ENCODE results near the gene SCUBE1. TPM values are rescaled to one million over a fixed set of nuclear protein-coding genes. Genes with fewer than 3 reads are reported as not detected.

The SCUBE1 gene
- total and polyA plus RNA-seq, 2 of the 8 experiments (the other 6 are each of a cell fraction or from before 2014, with no cell fraction given), result 2.3 to 4.9 TPM

DNA sequence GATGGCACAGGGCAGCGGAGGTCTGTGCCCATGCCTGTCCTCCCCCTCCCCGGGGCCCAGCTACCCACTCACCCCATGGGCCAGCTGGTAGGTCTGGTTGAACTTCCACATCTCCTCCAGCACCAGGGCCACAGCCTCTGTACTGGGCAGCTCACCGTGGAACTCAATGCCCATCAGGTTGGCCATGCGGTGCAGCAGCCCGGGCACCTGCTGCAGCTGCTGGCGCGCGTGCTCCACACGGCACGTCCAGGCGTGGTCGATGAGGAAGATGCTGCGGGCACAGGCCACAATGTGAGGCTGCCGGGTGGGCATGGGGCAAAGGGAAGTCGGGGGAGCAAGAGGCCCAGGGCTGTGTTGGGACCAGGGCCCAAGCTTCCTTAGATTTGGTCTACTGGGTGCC, 162.5 kb downstream of the SCUBE1 start:
- H2AFZ ChIP-seq (ENCODE audit: low read length), result no peak overlapping the region
- peaks cover under 1% of the 10 kb centered on the region; the same call in 1 of the 2 replicates for H3K23me2 ChIP-seq (ENCODE audit: low read depth, low read length)
- no peak overlapping the region for H4K5ac ChIP-seq (ENCODE audit: insufficient read length, low read depth, low read length)
- H2BK120ac ChIP-seq (replicated peaks; ENCODE audit: low read depth, low read length), result no peak overlapping the region
- no peak overlapping the region for H3K23ac ChIP-seq (ENCODE audit: insufficient read length)
- peaks cover 19 to 42% (median 37%) of the 10 kb centered on the region in 4 experiments; a peak in 7 of 8 replicates for H3K36me3 ChIP-seq (ENCODE audit: control insufficient read depth in 2 of 4, insufficient read depth in 4 of 4, low read length in 3 of 4)
- FAIRE-seq (no peak), DNase-seq (ENCODE audit: low read depth in 1 of 2, low spot score in 2 of 2) (no peak)
- peaks cover 0 to 8% (median 3%) of the 10 kb centered on the region in 4 experiments; a peak in 5 of 7 replicates for H3K4me1 ChIP-seq (replicated peaks in 1 of 4; ENCODE audit: control insufficient read depth in 3 of 4, insufficient read depth in 4 of 4, low read length in 3 of 4)
- no peak overlapping the region for H3K4me2 ChIP-seq (ENCODE audit: insufficient read depth in 1 of 2, low read depth in 2 of 2, low read length in 2 of 2)
- no peak overlapping the region for H3K27ac ChIP-seq (ENCODE audit: low read depth, low read length)
- no peak overlapping the region for H2AK5ac ChIP-seq (ENCODE audit: low read depth, low read length)
- H2BK20ac ChIP-seq (ENCODE audit: low read length), result no peak overlapping the region
- H3K4ac ChIP-seq (replicated peaks; ENCODE audit: insufficient read length, low read depth, low read length), result no peak overlapping the region
- H3K79me1 ChIP-seq (ENCODE audit: low read depth, low read length), result peaks cover 10% of the 10 kb centered on the region; the same call in 1 of the 2 replicates
- H3K18ac ChIP-seq (ENCODE audit: extremely low read depth, low read length), result no peak overlapping the region
- 97% methylated on average over 14 of the region's 15 CpGs; no CpG with 5 or more reads in 1 of the 2 experiments for WGBS, 2 experiments (ENCODE audit: extremely low coverage in 1 of 2, insufficient coverage in 1 of 2, insufficient read length in 1 of 2, insufficient replicate concordance in 2 of 2, low coverage in 1 of 2, low lambda C conversion rate in 2 of 2, missing lambda C conversion rate in 1 of 2)
- H2BK12ac ChIP-seq (ENCODE audit: low read depth, low read length), result no peak overlapping the region
- H3K14ac ChIP-seq (ENCODE audit: insufficient read length), result no peak overlapping the region
- H4K91ac ChIP-seq (replicated peaks; ENCODE audit: insufficient read length, low read length), result no peak overlapping the region
- CTCF ChIA-PET (ENCODE audit: partially characterized antibody), result interaction anchor here (0.8 to 12.4 kb wide), 4 partner anchors 10 to 90 kb away, joined by 3 to 104 read pairs (median 4); no protein-coding TSS in a partner anchor
- H3K9me3 ChIP-seq (ENCODE audit: insufficient read depth in 2 of 2, low read depth in 1 of 2, low read length in 1 of 2), result no peaks in the 10 kb centered on the region
- peaks cover 4 to 24% of the 10 kb centered on the region in 2 experiments for H4K20me1 ChIP-seq (replicated peaks in 1 of 2; ENCODE audit: control insufficient read depth in 1 of 2, insufficient read depth in 2 of 2, low read length in 2 of 2)
- H2BK15ac ChIP-seq (ENCODE audit: low read length), result no peak overlapping the region
- no peak overlapping the region for H3K56ac ChIP-seq (replicated peaks; ENCODE audit: insufficient read length, low read depth, low read length)
- no peak overlapping the region for H3K4me3 ChIP-seq (ENCODE audit: extremely low read depth in 1 of 4, insufficient read depth in 2 of 4, low read depth in 3 of 4, low read length in 4 of 4)
- no peak overlapping the region for H3K9ac ChIP-seq (replicated peaks in 1 of 4; ENCODE audit: extremely low read depth in 1 of 4, low read depth in 3 of 4, low read length in 3 of 4)
- H4K8ac ChIP-seq (ENCODE audit: extremely low read depth, insufficient read depth, low read length), result no peak overlapping the region
- POLR2A ChIA-PET (ENCODE audit: partially characterized antibody), result interaction anchor here (1.4 to 5.0 kb wide), 5 partner anchors 9 to 32 kb away, joined by 3 to 29 read pairs (median 5); no protein-coding TSS in a partner anchor
- H2BK5ac ChIP-seq (ENCODE audit: low read depth, low read length), result no peak overlapping the region
- peaks cover 0 to 24% of the 10 kb centered on the region in 2 experiments; a peak in 3 of 4 replicates for H3K79me2 ChIP-seq (ENCODE audit: control insufficient read depth in 1 of 2, insufficient read depth in 2 of 2, low read length in 2 of 2)
- no peaks in the 10 kb centered on the region for H3K27me3 ChIP-seq (replicated peaks in 1 of 4; ENCODE audit: control insufficient read depth in 3 of 4, extremely low read depth in 1 of 4, insufficient read depth in 3 of 4, low read length in 3 of 4)
- TF ChIP-seq RXRA (IDR thresholded peaks at IDR 0.05; ENCODE audit: insufficient read depth, low read depth, low read length) (no peak), CBX8 (IDR thresholded peaks at IDR 0.05; ENCODE audit: borderline replicate concordance, low read depth, low read length) (no peak), SRF (IDR thresholded peaks at IDR 0.05; ENCODE audit: low read depth, low read length) (no peak)
